ENCODE data around the gene LRRC18.

- no peak for TF ChIP-seq CTCF (IDR thresholded peaks at IDR 0.05)
- TF ChIP-seq POLR2A (IDR thresholded peaks at IDR 0.05) = no peak
These were observed 6.6 kb downstream of the LRRC18 start for GRCh38 chr10:48932831-48933664.

All from Peyer's patch (tissue), 4 donors.